ENCODE measurements around the gene SLC30A7.
A peak's percentile ranks its signal among the peaks of the same experiment; 100 is the strongest.

SLC30A7 gene

GRCh38 chr1:101025657-101026429 is 130.0 kb downstream of the SLC30A7 start, which contains the start of gene DPH5:
Gene DPH5 (minus strand): TSS chr1:101025784. CDS start chr1:101025443, 341 bp downstream.
- peak; percentile 52 for DNase-seq (ENCODE audit: low read depth, low spot score)

GRCh38 chr1:101026430-101026788 is 130.5 kb downstream of the SLC30A7 start:
- no peak for DNase-seq (ENCODE audit: low read depth, low spot score)

GRCh38 chr1:101027194-101027772 is 131.4 kb downstream of the SLC30A7 start:
- DNase-seq (ENCODE audit: low read depth, low spot score), result no peak

GRCh38 chr1:101028466-101028865 is 132.6 kb downstream of the SLC30A7 start:
- DNase-seq (ENCODE audit: low read depth, low spot score), result no peak

- DNase-seq (ENCODE audit: low read depth, low spot score), result no peak
These were observed 133.3 kb downstream of the SLC30A7 start for GRCh38 chr1:101029184-101029583.

GRCh38 chr1:101030881-101031280 is 135.0 kb downstream of the SLC30A7 start:
- no peak for DNase-seq (ENCODE audit: low read depth, low spot score)
